HEK293 (cell line): ENCODE data around the gene MEGF8.
A peak's percentile ranks its signal among the peaks of the same experiment; 100 is the strongest.

ENCODE experiments used
- BCL6B ChIP-seq: fragments of 450-650 bp; formaldehyde crosslinking; IDR thresholded peaks from 2 replicates; pipeline ENCODE4 v1.5.1; 2017; ENCODE audit warnings: missing biosample characterization, missing genetic modification characterization
- HOXC10 ChIP-seq: sonication (generic); formaldehyde crosslinking; IDR thresholded peaks from 2 replicates; pipeline ENCODE4 v1.8.1; 2023; ENCODE audit warnings: mild to moderate bottlenecking, missing genetic modification reagents
- MYNN ChIP-seq: fragments of 450-650 bp; formaldehyde crosslinking; IDR thresholded peaks from 2 replicates; pipeline ENCODE4 v1.5.1; 2016; ENCODE audit warnings: missing biosample characterization, missing genetic modification characterization, borderline replicate concordance
- MZF1 ChIP-seq: fragments of 450-650 bp; formaldehyde crosslinking; IDR thresholded peaks from 2 replicates; pipeline ENCODE4 v1.5.1; 2017; ENCODE audit warnings: missing biosample characterization, missing genetic modification characterization, borderline replicate concordance
- SP2 ChIP-seq: fragments of 450-650 bp; formaldehyde crosslinking; IDR thresholded peaks from 2 replicates; pipeline ENCODE4 v1.5.1; 2016; ENCODE audit warnings: missing biosample characterization, missing genetic modification characterization
- ZNF114 ChIP-seq: fragments of 450-650 bp; formaldehyde crosslinking; IDR thresholded peaks from 2 replicates; pipeline ENCODE4 v1.5.0; 2017; ENCODE audit warnings: missing biosample characterization, missing genetic modification characterization
- ZNF155 ChIP-seq: fragments of 450-650 bp; formaldehyde crosslinking; IDR thresholded peaks from 2 replicates; pipeline ENCODE4 v1.5.1; 2016; ENCODE audit warnings: missing biosample characterization, missing genetic modification characterization
- ZNF16 ChIP-seq: fragments of 450-650 bp; formaldehyde crosslinking; IDR thresholded peaks from 2 replicates; pipeline ENCODE4 v1.5.1; 2016; ENCODE audit warnings: low read depth, missing biosample characterization, missing genetic modification characterization
- ZNF169 ChIP-seq: fragments of 450-650 bp; formaldehyde crosslinking; IDR thresholded peaks from 2 replicates; pipeline ENCODE4 v1.5.1; 2016; ENCODE audit warnings: missing biosample characterization, missing genetic modification characterization
- ZNF19 ChIP-seq: fragments of 450-650 bp; formaldehyde crosslinking; IDR thresholded peaks from 2 replicates; pipeline ENCODE4; 2016; ENCODE audit warnings: missing biosample characterization, missing genetic modification characterization, low read depth
- ZNF23 ChIP-seq: fragments of 450-650 bp; formaldehyde crosslinking; IDR thresholded peaks from 2 replicates; pipeline ENCODE4 v1.5.1; 2016; ENCODE audit warnings: missing biosample characterization, missing genetic modification characterization, borderline replicate concordance
- ZNF24 ChIP-seq: fragments of 450-650 bp; formaldehyde crosslinking; IDR thresholded peaks from 2 replicates; pipeline ENCODE4 v1.5.1; 2016; ENCODE audit warnings: missing biosample characterization, missing genetic modification characterization
- ZNF341 ChIP-seq: fragments of 450-650 bp; formaldehyde crosslinking; IDR thresholded peaks from 2 replicates; pipeline ENCODE4; 2016; ENCODE audit warnings: low read depth, missing biosample characterization, missing genetic modification characterization
- ZNF37A ChIP-seq: fragments of 450-650 bp; IDR thresholded peaks from 2 replicates; pipeline ENCODE4 v1.5.1; 2018; ENCODE audit warnings: missing biosample characterization, missing genetic modification characterization
- ZNF433 ChIP-seq: fragments of 450-650 bp; formaldehyde crosslinking; IDR thresholded peaks from 2 replicates; pipeline ENCODE4 v1.5.1; 2016; ENCODE audit warnings: missing biosample characterization, missing genetic modification characterization, low read depth
- ZNF560 ChIP-seq: fragments of 450-650 bp; formaldehyde crosslinking; IDR thresholded peaks from 2 replicates; pipeline ENCODE4 v1.5.1; 2017; ENCODE audit warnings: missing biosample characterization, missing genetic modification characterization, borderline replicate concordance
- ZNF561 ChIP-seq: fragments of 450-650 bp; IDR thresholded peaks from 2 replicates; pipeline ENCODE4 v1.5.1; 2018; ENCODE audit warnings: missing biosample characterization, missing genetic modification characterization, borderline replicate concordance
- ZNF624 ChIP-seq: fragments of 450-650 bp; formaldehyde crosslinking; IDR thresholded peaks from 2 replicates; pipeline ENCODE4 v1.5.1; 2017; ENCODE audit warnings: missing biosample characterization, missing genetic modification characterization
- ZNF658 ChIP-seq: fragments of 450-650 bp; formaldehyde crosslinking; IDR thresholded peaks from 2 replicates; pipeline ENCODE4; 2016; ENCODE audit warnings: missing biosample characterization, missing genetic modification characterization
- ZNF660 ChIP-seq: fragments of 450-650 bp; IDR thresholded peaks from 2 replicates; pipeline ENCODE4 v1.5.1; 2018; ENCODE audit warnings: missing biosample characterization, mild to moderate bottlenecking, missing genetic modification characterization
- ZSCAN23 ChIP-seq: fragments of 450-650 bp; formaldehyde crosslinking; IDR thresholded peaks from 2 replicates; pipeline ENCODE4 v1.5.1; 2016; ENCODE audit warnings: missing biosample characterization, missing genetic modification characterization
- ZSCAN30 ChIP-seq: fragments of 450-650 bp; IDR thresholded peaks from 2 replicates; pipeline ENCODE4 v1.5.1; 2018; ENCODE audit warnings: missing biosample characterization, mild to moderate bottlenecking, missing genetic modification characterization, moderate library complexity
- TF ChIP-seq, protein P1 (sequence below): fragments of 450-650 bp; formaldehyde crosslinking; IDR thresholded peaks from 2 replicates; pipeline ENCODE4 v1.5.1; 2016; ENCODE audit warnings: missing biosample characterization, missing genetic modification characterization
- TF ChIP-seq, protein P2 (sequence below): fragments of 450-650 bp; IDR thresholded peaks from 2 replicates; pipeline ENCODE4 v1.5.1; 2018; ENCODE audit warnings: missing biosample characterization, mild to moderate bottlenecking, missing genetic modification characterization
- TF ChIP-seq, protein P3 (sequence below): fragments of 450-650 bp; IDR thresholded peaks from 2 replicates; pipeline ENCODE4 v1.5.1; 2018; ENCODE audit warnings: missing biosample characterization, missing genetic modification characterization
- TF ChIP-seq, protein P4 (sequence below): fragments of 450-650 bp; formaldehyde crosslinking; IDR thresholded peaks from 2 replicates; pipeline ENCODE4 v1.5.1; 2016; ENCODE audit warnings: missing biosample characterization, missing genetic modification characterization, borderline replicate concordance

The MEGF8 gene

DNA sequence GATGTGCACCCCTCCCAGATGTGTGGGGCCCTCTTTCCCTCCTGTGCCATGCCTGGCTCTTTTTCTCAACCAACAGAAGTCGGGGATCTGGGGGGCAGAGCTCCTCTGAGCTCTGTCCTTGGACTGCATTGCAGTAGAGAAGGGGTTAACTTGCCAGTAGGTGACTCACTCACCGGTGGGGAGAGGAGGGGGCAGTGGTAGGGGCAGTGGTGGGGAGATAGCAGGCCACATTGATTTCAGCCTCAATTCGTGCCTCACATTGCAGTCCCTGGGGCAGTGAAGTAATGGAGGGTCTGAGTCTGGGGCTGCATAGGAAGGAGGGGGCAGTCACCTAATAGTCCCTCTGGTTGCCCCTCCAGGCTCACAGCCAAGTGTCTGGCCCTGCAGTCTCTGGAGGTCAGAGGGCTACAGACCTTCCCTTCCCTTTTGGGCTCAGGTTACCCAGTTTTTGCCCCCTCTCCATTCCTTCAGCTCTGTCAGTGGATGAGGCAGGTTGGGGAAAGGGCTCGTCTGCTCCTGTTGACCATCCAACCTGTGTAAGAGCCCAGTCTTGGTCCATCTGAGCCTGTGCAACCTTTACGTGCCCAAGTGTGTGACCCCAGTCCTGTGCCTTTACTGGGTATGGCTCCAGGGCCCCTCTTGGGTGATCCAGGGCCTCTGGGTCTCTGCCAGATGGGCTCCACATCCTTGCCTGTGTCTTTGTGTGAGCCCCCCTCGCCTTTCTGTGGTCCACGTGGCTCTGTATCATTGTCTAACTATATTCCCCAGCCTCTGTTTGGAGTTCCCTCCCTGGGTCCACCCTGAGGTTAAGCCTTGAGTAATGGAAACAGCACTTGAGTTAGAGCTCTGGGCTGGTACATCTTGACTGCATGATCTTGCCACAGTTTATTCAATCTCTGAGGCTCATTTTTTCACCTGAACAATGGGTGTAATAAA is 43.3 kb upstream of the MEGF8 start (continued):
- TF ChIP-seq, protein P1, sequence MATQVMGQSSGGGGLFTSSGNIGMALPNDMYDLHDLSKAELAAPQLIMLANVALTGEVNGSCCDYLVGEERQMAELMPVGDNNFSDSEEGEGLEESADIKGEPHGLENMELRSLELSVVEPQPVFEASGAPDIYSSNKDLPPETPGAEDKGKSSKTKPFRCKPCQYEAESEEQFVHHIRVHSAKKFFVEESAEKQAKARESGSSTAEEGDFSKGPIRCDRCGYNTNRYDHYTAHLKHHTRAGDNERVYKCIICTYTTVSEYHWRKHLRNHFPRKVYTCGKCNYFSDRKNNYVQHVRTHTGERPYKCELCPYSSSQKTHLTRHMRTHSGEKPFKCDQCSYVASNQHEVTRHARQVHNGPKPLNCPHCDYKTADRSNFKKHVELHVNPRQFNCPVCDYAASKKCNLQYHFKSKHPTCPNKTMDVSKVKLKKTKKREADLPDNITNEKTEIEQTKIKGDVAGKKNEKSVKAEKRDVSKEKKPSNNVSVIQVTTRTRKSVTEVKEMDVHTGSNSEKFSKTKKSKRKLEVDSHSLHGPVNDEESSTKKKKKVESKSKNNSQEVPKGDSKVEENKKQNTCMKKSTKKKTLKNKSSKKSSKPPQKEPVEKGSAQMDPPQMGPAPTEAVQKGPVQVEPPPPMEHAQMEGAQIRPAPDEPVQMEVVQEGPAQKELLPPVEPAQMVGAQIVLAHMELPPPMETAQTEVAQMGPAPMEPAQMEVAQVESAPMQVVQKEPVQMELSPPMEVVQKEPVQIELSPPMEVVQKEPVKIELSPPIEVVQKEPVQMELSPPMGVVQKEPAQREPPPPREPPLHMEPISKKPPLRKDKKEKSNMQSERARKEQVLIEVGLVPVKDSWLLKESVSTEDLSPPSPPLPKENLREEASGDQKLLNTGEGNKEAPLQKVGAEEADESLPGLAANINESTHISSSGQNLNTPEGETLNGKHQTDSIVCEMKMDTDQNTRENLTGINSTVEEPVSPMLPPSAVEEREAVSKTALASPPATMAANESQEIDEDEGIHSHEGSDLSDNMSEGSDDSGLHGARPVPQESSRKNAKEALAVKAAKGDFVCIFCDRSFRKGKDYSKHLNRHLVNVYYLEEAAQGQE (tag by site-specific recombination), result no peak
- TF ChIP-seq ZNF23 (tag by site-specific recombination) (no peak), ZSCAN23 (tag by site-specific recombination) (peak; percentile 25; the same call in 1 of the 2 replicates), ZNF624 (tag by site-specific recombination) (no peak), ZNF155 (no peak), MYNN (tag by site-specific recombination) (no peak), ZNF19 (tag by site-specific recombination) (no peak), ZNF24 (peak; percentile 71; the same call in 1 of the 2 replicates), BCL6B (tag by site-specific recombination) (no peak), ZNF16 (tag by site-specific recombination) (no peak), ZNF433 (tag by site-specific recombination) (no peak), ZNF169 (no peak), ZSCAN30 (tag by site-specific recombination) (0 out of 2 replicates have a peak, but pooled peaks have one; percentile 64), ZNF114 (tag by site-specific recombination) (no peak), ZNF560 (tag by site-specific recombination) (no peak), ZNF658 (tag by site-specific recombination) (no peak), ZNF37A (no peak), HOXC10 (CRISPR knock-in tag) (no peak), ZNF561 (peak; percentile 69; the same call in 1 of the 2 replicates), ZNF660 (tag by site-specific recombination) (peak; percentile 77; the same call in 1 of the 2 replicates), ZNF341 (tag by site-specific recombination) (no peak), MZF1 (tag by site-specific recombination) (no peak), SP2 (tag by site-specific recombination) (no peak)
- TF ChIP-seq, protein P2, sequence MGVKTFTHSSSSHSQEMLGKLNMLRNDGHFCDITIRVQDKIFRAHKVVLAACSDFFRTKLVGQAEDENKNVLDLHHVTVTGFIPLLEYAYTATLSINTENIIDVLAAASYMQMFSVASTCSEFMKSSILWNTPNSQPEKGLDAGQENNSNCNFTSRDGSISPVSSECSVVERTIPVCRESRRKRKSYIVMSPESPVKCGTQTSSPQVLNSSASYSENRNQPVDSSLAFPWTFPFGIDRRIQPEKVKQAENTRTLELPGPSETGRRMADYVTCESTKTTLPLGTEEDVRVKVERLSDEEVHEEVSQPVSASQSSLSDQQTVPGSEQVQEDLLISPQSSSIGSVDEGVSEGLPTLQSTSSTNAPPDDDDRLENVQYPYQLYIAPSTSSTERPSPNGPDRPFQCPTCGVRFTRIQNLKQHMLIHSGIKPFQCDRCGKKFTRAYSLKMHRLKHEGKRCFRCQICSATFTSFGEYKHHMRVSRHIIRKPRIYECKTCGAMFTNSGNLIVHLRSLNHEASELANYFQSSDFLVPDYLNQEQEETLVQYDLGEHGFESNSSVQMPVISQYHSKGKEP, result no peak
- TF ChIP-seq, protein P3, sequence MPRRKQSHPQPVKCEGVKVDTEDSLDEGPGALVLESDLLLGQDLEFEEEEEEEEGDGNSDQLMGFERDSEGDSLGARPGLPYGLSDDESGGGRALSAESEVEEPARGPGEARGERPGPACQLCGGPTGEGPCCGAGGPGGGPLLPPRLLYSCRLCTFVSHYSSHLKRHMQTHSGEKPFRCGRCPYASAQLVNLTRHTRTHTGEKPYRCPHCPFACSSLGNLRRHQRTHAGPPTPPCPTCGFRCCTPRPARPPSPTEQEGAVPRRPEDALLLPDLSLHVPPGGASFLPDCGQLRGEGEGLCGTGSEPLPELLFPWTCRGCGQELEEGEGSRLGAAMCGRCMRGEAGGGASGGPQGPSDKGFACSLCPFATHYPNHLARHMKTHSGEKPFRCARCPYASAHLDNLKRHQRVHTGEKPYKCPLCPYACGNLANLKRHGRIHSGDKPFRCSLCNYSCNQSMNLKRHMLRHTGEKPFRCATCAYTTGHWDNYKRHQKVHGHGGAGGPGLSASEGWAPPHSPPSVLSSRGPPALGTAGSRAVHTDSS (tag by site-specific recombination), result no peak
- TF ChIP-seq, protein P4, sequence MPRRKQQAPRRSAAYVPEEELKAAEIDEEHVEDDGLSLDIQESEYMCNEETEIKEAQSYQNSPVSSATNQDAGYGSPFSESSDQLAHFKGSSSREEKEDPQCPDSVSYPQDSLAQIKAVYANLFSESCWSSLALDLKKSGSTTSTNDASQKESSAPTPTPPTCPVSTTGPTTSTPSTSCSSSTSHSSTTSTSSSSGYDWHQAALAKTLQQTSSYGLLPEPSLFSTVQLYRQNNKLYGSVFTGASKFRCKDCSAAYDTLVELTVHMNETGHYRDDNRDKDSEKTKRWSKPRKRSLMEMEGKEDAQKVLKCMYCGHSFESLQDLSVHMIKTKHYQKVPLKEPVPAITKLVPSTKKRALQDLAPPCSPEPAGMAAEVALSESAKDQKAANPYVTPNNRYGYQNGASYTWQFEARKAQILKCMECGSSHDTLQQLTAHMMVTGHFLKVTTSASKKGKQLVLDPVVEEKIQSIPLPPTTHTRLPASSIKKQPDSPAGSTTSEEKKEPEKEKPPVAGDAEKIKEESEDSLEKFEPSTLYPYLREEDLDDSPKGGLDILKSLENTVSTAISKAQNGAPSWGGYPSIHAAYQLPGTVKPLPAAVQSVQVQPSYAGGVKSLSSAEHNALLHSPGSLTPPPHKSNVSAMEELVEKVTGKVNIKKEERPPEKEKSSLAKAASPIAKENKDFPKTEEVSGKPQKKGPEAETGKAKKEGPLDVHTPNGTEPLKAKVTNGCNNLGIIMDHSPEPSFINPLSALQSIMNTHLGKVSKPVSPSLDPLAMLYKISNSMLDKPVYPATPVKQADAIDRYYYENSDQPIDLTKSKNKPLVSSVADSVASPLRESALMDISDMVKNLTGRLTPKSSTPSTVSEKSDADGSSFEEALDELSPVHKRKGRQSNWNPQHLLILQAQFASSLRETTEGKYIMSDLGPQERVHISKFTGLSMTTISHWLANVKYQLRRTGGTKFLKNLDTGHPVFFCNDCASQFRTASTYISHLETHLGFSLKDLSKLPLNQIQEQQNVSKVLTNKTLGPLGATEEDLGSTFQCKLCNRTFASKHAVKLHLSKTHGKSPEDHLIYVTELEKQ (tag by site-specific recombination), result no peak
